Activated CD8-positive, alpha-beta T cell treated with anti-CD3 and anti-CD28 coated beads for 36 hours (primary cell): ENCODE results near the gene ADH1A. TPM values are rescaled to one million over a fixed set of nuclear protein-coding genes. Genes with fewer than 3 reads are reported as not detected.

Source experiments
- ATAC-seq: fragments of 200-7000 bp; cut with Tn5 transposase; one replicate; pipeline ENCODE4 v1.10.0; 2021; ENCODE audit warnings: mild to moderate bottlenecking, moderate library complexity
- CTCF ChIA-PET: fragments of 350-600 bp; sonication (Branson Sonifier 250); formaldehyde crosslinking; loops from one replicate; lab custom pipeline; 2021; ENCODE audit warnings: antibody characterized with exemption; lab: Charles Lee
- POLR2A ChIA-PET: fragments of 350-600 bp; sonication (Branson Sonifier 250); formaldehyde crosslinking; loops from one replicate; lab custom pipeline; 2021; ENCODE audit warnings: antibody characterized with exemption; lab: Charles Lee
- DNase-seq: peaks from one replicate; pipeline ENCODE4 v3.0.0-alpha.2; 2020
- H3K27ac Mint-ChIP-seq: one replicate; pipeline ENCODE4 v1.8.0; 2021; ENCODE audit warnings: mild to moderate bottlenecking, mixed read lengths
- H3K27me3 Mint-ChIP-seq: one replicate; pipeline ENCODE4 v1.8.0; 2021; ENCODE audit warnings: mixed read lengths
- H3K36me3 Mint-ChIP-seq: one replicate; pipeline ENCODE4 v1.8.0; 2021; ENCODE audit warnings: low read depth, mixed read lengths
- H3K4me1 Mint-ChIP-seq: one replicate; pipeline ENCODE4 v1.8.0; 2021; ENCODE audit warnings: low read depth, mixed read lengths
- H3K4me3 Mint-ChIP-seq: one replicate; pipeline ENCODE4 v1.8.0; 2021; ENCODE audit warnings: mild to moderate bottlenecking, moderate library complexity, mixed read lengths
- H3K9me3 Mint-ChIP-seq: one replicate; pipeline ENCODE4 v1.8.0; 2021; ENCODE audit warnings: mixed read lengths
- intact Hi-C: fragments of 100-400 bp; cut with micrococcal nuclease; formaldehyde crosslinking; loops from one replicate; pipeline ENCODE4 v1.10.0; 2022
- total RNA-seq, 2 experiments: library from RNA; stranded (reverse); gene quantifications; one replicate each; pipeline ENCODE4 v1.2.3, GENCODE V29; 2021
- TF ChIP-seq, protein P1 (sequence below): fragments of 200-600 bp; IDR thresholded peaks from one replicate; pipeline ENCODE4 v1.8.0; 2022; ENCODE audit warnings: antibody characterized with exemption, mild to moderate bottlenecking

The ADH1A gene
- total RNA-seq, result not detected

- CTCF ChIA-PET, result no interaction called here
- intact Hi-C loops, result no loop called here
Measured at GRCh38 chr4:99290848-99291786, at the start of gene ADH1A. Gene ADH1A (minus strand): TSS chr4:99290985. CDS start chr4:99290914, 71 bp downstream.

GRCh38 chr4:99339172-99339571 lies 48.4 kb upstream of the ADH1A start:
- intact Hi-C loops, result no loop called here
- peaks cover 2% of the 10 kb centered on the region for H3K27me3 Mint-ChIP-seq
- DNase-seq, result no peak
- no peaks in the 10 kb centered on the region for H3K4me1 Mint-ChIP-seq
- CTCF ChIA-PET, result no interaction called here
- TF ChIP-seq, protein P1, sequence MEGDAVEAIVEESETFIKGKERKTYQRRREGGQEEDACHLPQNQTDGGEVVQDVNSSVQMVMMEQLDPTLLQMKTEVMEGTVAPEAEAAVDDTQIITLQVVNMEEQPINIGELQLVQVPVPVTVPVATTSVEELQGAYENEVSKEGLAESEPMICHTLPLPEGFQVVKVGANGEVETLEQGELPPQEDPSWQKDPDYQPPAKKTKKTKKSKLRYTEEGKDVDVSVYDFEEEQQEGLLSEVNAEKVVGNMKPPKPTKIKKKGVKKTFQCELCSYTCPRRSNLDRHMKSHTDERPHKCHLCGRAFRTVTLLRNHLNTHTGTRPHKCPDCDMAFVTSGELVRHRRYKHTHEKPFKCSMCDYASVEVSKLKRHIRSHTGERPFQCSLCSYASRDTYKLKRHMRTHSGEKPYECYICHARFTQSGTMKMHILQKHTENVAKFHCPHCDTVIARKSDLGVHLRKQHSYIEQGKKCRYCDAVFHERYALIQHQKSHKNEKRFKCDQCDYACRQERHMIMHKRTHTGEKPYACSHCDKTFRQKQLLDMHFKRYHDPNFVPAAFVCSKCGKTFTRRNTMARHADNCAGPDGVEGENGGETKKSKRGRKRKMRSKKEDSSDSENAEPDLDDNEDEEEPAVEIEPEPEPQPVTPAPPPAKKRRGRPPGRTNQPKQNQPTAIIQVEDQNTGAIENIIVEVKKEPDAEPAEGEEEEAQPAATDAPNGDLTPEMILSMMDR, result no peak
- POLR2A ChIA-PET, result no interaction called here
- H3K4me3 Mint-ChIP-seq, result no peak overlapping the region
- H3K9me3 Mint-ChIP-seq, result no peaks in the 10 kb centered on the region
- no peak overlapping the region for H3K27ac Mint-ChIP-seq
- no peak for ATAC-seq
- H3K36me3 Mint-ChIP-seq, result no peaks in the 10 kb centered on the region

More at GRCh38 chr4:99290848-99291786, at the start of gene ADH1A:
- DNase-seq, result no peak
- POLR2A ChIA-PET, result no interaction called here
- Mint-ChIP-seq H3K4me1 (no peaks in the 10 kb centered on the region), H3K36me3 (no peaks in the 10 kb centered on the region), H3K4me3 (no peak within 1 kb of the TSS), H3K27ac (no peak within 1 kb of the TSS), H3K9me3 (peaks cover 4% of the 10 kb centered on the region), H3K27me3 (peaks cover 4% of the 10 kb centered on the region)
- no peak for ATAC-seq
- TF ChIP-seq, protein P1, result no peak

DNA sequence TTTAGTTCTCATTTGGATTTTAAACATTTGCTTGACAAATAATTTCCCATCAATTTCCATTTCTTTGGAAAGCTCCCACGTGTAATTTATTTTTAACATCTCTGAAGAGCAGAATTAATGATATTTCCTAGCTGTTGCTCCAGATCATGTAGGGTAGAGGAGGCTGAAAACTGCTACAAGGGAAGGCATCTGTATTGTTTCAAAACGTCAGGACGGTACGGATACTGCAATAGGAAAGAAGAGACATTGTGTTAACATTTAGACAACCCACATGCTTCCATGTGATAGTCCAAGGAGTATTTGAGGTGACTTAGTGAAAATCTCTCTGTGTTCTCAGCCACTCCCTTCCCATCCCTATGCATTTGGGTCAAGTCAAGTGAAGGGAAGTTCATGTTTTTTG lies 45.8 kb upstream of the ADH1A start:
- POLR2A ChIA-PET, result no interaction called here

GRCh38 chr4:99334880-99335279 lies 44.1 kb upstream of the ADH1A start:
- TF ChIP-seq, protein P1, result no peak
- no peaks in the 10 kb centered on the region for H3K9me3 Mint-ChIP-seq
- no peak for ATAC-seq
- H3K27me3 Mint-ChIP-seq, result peaks cover 2% of the 10 kb centered on the region
- ChIA-PET POLR2A (no interaction called here), CTCF (no interaction called here)
- H3K4me1 Mint-ChIP-seq, result no peaks in the 10 kb centered on the region
- no peak overlapping the region for H3K27ac Mint-ChIP-seq
- intact Hi-C loops, result no loop called here
- no peak for DNase-seq
- H3K36me3 Mint-ChIP-seq, result no peaks in the 10 kb centered on the region
- H3K4me3 Mint-ChIP-seq, result no peak overlapping the region

More for the DNA sequence above, 45.8 kb upstream of the ADH1A start:
- CTCF ChIA-PET, result no interaction called here
- Mint-ChIP-seq H3K4me1 (no peaks in the 10 kb centered on the region), H3K9me3 (no peaks in the 10 kb centered on the region), H3K27ac (no peak overlapping the region), H3K27me3 (peaks cover 2% of the 10 kb centered on the region), H3K36me3 (no peaks in the 10 kb centered on the region), H3K4me3 (no peak overlapping the region)
- TF ChIP-seq, protein P1, result no peak
- DNase-seq, result no peak
- ATAC-seq, result no peak
- intact Hi-C loops, result no loop called here

- no peak overlapping the region for H3K4me3 Mint-ChIP-seq
- ATAC-seq, result no peak
- no peaks in the 10 kb centered on the region for H3K4me1 Mint-ChIP-seq
- intact Hi-C loops, result no loop called here
- CTCF ChIA-PET, result no interaction called here
- POLR2A ChIA-PET, result no interaction called here
- H3K9me3 Mint-ChIP-seq, result no peaks in the 10 kb centered on the region
- H3K27ac Mint-ChIP-seq, result no peak overlapping the region
- TF ChIP-seq, protein P1, result no peak
- no peak for DNase-seq
- H3K36me3 Mint-ChIP-seq, result no peaks in the 10 kb centered on the region
- peaks cover 2% of the 10 kb centered on the region for H3K27me3 Mint-ChIP-seq
Measured at GRCh38 chr4:99330648-99331047, 39.9 kb upstream of the ADH1A start.
